ENCODE measurements around the gene CDC25B.

CDC25B gene

DNA sequence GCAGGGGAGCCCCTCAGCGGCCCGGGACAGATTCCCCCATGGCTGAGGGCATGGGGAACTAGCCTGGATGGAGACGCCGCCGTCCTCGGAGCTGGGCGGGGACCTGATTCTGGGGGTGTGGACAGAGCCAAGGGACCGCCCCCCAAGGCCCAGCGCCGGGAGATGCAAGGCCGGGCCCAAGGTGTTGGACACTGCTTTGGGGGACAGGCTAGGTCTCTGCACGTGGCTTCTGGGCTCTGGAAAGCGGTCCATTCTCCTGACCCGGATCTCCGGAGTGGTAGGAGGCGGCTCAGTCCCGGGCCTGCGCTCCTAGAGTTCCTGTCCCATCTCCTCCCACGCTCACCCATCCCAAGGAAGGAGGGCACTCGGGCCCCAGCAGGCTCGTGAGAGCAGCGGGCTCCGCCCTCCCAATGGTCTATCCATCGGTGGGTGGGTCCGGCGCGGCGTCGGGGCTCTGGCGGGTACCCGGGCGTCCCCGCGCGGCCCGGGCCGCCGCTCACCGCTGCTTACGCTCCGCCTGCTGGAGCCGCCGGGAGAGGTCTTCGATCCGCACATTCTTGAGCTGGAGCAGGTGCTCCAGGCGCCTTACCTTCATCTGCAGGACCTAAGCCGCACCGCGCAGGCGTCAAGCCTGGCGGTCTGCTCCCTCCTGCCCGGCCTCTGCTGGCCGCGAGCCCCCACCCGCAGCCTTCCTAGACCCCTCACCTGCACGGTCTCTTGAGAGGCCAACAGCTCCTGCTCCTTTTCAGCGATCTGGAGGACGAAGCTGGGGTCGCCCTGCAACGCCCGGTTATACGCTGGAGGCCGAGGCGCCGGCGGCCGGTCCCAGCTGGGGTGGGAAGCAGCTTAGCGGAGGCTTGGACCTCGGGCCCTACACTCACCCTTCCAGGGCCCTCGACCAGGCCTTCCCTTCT is 18.1 kb upstream of the CDC25B start:
- no peak for TF ChIP-seq CTCF (IDR thresholded peaks at IDR 0.05; ENCODE audit: borderline replicate concordance, control extremely low read depth, extremely low read depth, insufficient read depth, missing control alignments)
- in situ Hi-C loops (cut with MboI; ENCODE audit: low sequenced_read_pairs, unreplicated experiment): no loop called here
- DNase-seq (ENCODE audit: low spot score): peak; percentile 77

- TF ChIP-seq CTCF (IDR thresholded peaks at IDR 0.05; ENCODE audit: borderline replicate concordance, control extremely low read depth, extremely low read depth, insufficient read depth, missing control alignments): no peak
Observed at GRCh38 chr20:3778976-3779375, 17.1 kb upstream of the CDC25B start.

DNA sequence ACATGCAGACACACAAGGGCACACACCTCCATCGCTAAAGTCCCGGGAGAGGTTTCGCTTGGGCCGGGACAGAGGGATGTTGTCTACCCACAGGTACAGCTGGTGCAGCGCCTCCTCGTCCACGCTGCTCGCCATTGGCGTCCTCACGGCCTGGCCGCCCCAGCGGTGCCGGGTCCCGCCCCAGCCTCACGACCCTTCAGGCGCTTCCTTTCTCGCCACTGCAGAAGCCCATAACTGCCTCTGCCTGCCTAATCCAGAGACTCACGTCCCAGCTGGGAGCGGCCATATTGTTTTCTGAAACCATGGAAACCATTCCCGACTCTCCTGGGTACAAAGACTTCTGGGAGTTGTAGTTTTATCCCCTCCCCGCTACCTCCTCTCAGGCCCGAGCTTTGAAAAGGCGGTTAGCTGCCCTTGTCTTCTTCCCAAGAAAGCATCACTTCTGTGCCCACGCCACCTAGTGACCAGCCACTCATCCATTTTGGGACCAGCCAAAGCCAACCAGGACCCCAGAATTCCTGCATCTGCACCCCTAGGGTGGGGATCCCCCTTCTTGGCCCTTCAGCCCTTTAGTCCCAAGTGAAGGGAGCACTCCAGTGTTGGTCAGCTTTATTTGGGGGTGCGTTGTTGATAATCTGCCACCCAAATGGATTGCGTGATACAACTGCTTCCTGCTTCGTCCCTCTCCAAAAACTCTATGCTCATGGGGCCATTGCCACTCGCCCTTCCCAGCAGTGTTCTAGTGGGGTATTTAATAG is 14.8 kb upstream of the CDC25B start, which contains the start of gene SPEF1:
SPEF1 (minus strand) TSS at position 296 of the 758 bp plus-strand sequence; CDS start at position 135, 161 bp downstream.
- in situ Hi-C loops (cut with MboI; ENCODE audit: low sequenced_read_pairs, unreplicated experiment): no loop called here
- peak; percentile 88 for DNase-seq (ENCODE audit: low spot score)

More at GRCh38 chr20:3778976-3779375, 17.1 kb upstream of the CDC25B start:
- no peak for DNase-seq (ENCODE audit: low spot score)
- in situ Hi-C loops (cut with MboI; ENCODE audit: low sequenced_read_pairs, unreplicated experiment): no loop called here

GRCh38 chr20:3782597-3782996 is 13.5 kb upstream of the CDC25B start:
- DNase-seq (ENCODE audit: low spot score): no peak
- in situ Hi-C loops (cut with MboI; ENCODE audit: low sequenced_read_pairs, unreplicated experiment): no loop called here

More for the DNA sequence above, 14.8 kb upstream of the CDC25B start, which contains the start of gene SPEF1:
- peak; percentile 34 for TF ChIP-seq CTCF (IDR thresholded peaks at IDR 0.05; ENCODE audit: borderline replicate concordance, control extremely low read depth, extremely low read depth, insufficient read depth, missing control alignments)

DNA sequence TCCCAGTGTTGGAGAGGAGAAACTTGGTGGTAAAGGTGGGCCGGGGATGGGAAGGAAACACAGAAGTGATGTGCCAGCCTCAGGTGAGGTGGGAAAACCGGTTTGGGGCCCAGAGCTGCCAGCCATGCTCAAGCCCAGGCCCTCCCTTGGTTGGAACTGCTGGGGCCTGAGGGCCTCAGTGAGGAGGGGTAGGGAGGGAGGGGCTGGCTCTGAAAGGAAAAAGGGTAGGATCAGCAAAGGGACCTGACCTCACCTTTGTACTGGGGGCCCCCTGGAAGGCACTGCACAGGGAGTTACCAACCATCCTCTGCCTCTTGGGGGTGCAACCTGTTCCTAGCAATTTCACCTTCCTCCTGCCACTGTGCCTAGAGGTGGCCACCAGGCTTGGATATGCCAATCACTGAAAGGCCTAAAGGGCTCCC is 13.0 kb upstream of the CDC25B start:
- DNase-seq (ENCODE audit: low spot score): no peak
- in situ Hi-C loops (cut with MboI; ENCODE audit: low sequenced_read_pairs, unreplicated experiment): no loop called here
- TF ChIP-seq CTCF (IDR thresholded peaks at IDR 0.05; ENCODE audit: borderline replicate concordance, control extremely low read depth, extremely low read depth, insufficient read depth, missing control alignments): no peak

More at GRCh38 chr20:3782597-3782996, 13.5 kb upstream of the CDC25B start:
- TF ChIP-seq CTCF (IDR thresholded peaks at IDR 0.05; ENCODE audit: borderline replicate concordance, control extremely low read depth, extremely low read depth, insufficient read depth, missing control alignments): no peak

DNA sequence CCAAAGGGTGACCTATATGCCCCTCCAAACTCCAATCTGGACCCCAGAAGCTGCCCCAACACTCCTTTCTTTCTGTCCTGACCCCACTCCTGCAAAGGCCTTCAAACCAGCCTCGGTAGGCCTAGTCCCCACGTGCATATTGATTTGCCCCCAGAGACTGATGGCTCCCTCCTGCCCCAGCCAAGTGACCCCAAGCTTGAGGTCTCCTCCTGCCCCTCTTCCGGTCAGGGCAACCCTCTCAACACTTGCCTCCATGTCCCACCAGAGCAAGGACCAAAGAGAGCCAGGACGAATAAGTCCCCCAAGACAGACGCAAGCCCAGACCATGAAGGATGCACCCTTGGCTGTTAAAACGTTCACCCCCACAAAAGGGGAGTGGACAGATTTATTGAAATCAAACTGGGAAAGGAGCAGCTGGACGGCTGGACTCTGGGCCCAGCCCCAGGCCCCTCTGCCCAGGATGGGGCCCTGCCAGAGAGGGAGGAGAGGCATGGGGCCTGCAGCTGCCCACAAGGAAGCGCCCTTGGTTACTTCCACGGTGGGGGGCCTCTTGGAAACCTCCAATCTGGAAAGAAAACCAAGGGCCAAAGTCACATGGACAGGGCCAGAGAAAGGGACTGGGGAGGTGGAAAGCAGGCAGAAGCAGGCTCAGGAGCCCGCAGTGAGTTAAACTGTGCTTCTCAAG is 12.5 kb upstream of the CDC25B start:
- no peak for DNase-seq (ENCODE audit: low spot score)
- TF ChIP-seq CTCF (IDR thresholded peaks at IDR 0.05; ENCODE audit: borderline replicate concordance, control extremely low read depth, extremely low read depth, insufficient read depth, missing control alignments): no peak
- in situ Hi-C loops (cut with MboI; ENCODE audit: low sequenced_read_pairs, unreplicated experiment): no loop called here
